Cerebellar nuclear complex (tissue), 1 donor: Measurements from ENCODE around the gene CD59.

Experiments
- DNase-seq, 2 experiments: peaks; one replicate each; lab custom pipeline; 2025; lab: John Stamatoyannopoulos, UW

The CD59 gene, protein sequence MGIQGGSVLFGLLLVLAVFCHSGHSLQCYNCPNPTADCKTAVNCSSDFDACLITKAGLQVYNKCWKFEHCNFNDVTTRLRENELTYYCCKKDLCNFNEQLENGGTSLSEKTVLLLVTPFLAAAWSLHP

DNA sequence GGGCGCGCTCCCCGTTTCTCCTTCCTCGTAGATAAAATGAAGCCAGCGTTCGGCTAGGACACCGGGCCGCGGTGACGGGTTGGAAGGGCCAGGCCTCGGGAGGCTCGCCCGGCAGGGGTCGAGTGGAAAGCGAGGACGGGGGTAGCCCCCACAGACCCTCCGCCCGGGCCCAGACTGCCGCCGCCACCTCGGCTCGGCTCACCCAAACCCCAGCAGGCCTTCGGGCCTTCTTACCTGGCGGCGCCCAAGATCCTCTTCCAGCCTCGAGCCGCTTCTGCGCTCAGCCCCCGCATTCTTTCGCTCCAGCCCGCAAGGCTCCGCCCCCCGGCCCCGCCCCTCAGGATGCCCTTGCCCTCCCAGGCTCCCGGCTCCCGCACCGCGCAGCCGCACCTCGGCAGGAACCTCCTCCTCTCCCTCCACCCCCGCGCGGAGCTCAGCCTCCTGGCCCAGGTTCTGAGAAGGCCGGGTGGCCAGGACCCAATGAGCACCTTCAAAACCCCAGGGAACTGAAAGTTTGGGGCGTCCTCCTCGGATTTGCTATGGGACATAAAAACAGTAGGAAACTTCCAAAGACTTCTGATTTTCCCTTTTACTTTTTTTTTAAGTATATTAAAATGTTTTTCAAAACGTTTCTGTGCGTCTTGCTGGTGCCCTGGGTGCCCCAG, at the start of gene CD59:
Gene CD59 (minus strand): TSS at position 276 of the 665 bp plus-strand sequence. CDS start 13,978 bp downstream, outside the sequence.
- peak; percentile 61 to 87 for DNase-seq

DNA sequence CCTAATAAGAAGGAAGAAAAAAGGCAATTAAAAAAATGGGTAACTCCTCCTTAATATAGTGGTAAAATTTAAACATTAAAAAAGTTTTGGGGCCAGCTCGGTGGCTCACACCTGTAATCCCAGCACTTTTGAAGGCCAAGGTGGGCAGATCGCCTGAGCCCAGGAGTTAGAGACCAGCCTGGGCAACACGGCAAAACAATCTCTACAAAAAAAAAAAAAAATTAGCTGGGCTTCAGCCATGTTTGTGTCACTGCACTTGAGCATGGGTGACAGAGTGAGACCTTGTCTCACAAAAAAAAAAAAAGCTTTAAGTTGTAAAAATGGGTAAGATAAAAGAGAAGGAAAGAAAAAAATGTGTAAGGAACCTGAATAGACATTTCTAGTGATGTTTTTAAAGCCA, 49.4 kb upstream of the CD59 start:
- DNase-seq = no peak

DNA sequence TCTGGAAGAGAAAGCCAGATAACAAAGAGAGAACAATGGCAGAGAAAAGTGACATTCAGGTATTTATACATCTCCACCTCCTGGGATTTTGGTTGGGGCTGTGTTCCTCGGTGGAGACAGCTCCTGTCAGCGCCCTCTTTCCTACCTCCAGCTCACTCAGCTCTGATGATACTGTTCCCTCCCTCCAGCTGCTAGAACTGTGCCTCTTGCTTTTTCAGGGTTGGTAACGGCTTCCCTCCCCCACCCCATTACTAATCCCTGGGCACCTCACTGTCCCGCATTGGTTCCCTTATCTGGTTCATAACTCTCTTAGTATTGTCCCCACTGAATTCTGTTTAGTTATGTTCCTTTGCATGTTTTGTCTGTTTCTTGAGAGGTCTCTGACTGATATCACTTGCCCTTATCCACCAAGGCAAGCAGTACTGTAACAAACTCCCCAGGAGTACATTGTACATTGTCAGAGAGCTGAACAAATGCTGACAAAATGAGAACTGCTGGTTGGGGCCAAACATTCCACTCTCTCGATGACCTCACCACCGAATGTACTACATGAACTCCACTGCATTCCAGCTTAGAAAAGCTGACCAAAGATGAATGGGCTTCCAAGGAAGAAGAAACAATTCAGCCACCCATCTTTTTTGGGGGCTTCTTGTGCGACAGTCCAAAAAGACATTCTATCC, 43.8 kb upstream of the CD59 start:
- DNase-seq = no peak

DNA sequence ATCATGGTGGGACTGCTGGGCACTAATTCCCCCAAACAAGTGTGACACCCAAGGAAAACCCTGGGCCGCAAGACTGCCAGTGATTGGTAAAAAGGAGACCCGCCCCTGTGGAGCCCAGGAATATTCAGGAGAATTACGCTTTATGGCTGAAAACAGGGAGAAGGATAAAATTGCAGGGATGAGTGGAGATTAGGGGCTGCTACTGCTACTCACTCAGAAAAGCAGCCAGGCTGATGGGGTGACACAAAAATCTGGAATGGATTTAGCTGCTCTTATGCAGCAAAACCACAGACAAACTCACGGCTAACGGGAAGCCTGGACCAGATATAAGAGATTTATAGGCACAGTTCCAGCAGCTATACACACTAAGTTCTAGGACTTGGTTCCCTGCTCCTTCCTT, 42.5 kb upstream of the CD59 start:
- DNase-seq = peak in 1 of 2 experiments; percentile 39

GRCh38 chr11:33777906-33778305, 41.7 kb upstream of the CD59 start:
- DNase-seq = no peak

DNA sequence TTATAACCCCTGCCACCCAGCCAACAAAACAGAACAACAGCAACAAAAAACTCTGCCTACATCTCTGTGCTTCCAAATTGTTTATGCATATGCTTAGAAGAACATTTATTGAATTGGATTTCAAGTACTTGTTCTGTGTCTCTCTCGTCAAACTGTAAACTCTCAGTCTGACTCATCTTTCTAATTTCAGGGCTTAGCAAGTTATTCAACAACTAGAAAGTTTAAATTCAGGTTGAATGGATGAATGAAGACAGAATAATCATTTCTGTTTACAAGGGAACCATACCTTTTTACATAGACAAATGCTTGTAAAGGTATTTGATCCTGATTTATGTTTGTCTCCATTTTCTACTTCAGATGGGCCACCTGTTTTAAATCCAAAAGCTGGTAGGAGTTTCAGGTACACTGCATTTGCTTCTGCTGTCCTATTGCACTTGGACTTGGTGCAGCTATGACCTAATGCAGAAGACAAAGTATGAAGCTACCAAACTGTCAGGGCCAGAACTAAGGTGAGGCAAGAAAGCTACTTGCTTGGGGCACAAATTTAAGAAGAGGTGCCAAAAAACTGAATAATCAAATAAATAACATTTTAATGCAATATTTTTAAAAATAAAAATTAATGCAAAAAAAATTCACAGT, 39.7 kb upstream of the CD59 start:
- no peak for DNase-seq

- no peak for DNase-seq
Measured at GRCh38 chr11:33775467-33775807, 39.2 kb upstream of the CD59 start.

DNA sequence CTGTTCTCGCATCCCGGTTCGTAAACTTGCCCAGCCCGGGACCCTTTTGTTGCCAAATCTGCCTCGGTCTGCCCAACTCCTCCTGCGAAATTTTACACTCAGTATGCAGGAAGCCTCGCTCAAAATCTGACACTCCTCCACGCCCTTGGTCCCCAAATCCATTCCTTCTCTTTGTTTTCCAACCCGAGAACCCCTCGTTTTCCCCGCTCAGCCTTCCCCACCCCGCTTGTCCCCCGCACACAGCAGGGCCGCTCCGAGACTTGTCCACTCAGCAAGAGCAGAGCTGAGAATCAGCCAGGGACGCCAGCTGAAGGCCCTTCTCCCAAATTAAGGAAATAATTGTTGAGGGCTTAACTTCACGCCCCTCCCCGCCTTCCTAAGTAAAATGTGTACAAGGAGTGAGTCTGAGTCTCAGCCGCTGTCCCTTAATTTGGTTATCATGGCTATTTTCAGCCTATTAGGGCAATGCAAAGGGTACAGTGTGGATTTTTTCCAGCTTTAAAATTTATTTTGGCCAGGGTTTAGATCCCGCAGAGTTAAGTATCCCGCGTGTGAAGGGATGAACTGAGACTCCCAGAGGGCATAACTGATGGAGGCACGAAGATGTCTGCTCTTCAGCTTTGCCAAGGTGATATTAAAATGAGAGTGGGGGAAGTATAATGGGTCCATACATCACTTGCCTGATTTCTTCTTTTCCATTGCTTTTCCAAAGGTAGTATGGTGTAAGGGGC, 38.7 kb upstream of the CD59 start:
- DNase-seq = no peak

DNA sequence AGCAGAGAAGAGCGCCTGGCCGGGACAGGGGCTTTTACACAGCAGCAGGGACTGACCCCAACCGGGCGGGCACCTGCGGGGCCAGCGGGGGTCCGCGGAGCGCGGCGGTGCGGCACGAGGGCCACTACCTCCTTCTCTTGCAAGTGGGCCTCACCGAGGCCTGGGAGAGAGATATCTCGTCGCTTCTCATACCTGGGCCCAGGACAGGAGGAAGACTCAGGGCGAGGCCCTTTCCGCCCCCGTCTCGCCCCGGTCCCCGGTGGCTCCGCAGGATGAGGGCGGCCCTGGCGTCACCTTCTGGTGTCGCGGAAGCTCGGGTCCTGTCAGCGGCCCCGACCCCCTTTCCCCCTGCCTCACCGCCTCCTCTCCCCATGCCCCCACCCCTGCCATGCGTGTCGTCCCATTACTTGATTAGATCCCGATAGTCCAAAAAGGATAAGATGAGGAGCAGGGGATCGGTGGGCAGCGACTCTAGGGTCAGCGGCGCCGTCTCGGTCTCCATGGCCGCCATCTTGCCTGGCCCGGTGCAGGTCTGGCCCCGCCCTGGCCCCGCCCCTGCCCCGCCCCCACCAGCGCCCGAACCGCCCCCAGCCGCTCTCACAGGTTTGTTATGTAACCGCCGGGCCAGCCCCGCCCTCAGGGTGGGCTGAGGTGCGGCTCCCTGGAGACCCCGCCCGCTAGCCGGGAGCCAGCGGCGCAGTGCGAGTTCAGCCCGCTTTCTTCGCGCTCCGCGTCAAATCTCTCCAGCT, 37.9 kb upstream of the CD59 start, which contains the start of gene FBXO3:
Gene FBXO3 (minus strand): TSS at position 534 of the 749 bp plus-strand sequence. CDS start 23 bp downstream, at position 511.
- peak in 1 of 2 experiments; percentile 57 for DNase-seq

- no peak for DNase-seq
Measured at GRCh38 chr11:33773404-33773986, 37.3 kb upstream of the CD59 start.

DNA sequence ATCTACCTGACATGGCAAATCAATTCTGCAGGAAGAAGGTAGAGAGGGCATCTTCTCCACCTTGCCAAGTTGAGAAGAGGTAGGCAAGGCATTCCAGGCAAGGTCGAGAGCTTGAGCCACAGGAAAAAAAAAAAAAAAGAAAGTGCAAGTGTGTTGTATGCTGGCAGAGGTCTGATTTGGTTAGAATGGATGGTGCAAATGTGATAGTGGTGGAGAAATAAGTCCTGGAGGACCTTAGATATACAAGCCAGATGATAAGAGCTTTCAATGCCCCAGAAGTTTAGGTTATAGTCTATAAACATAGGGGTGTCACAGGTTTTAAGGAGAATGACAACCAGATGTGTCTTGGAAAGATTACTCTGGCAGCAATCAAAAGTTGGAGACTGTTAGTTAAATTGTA, 36.6 kb upstream of the CD59 start:
- DNase-seq = no peak

- no peak for DNase-seq
Measured at GRCh38 chr11:33772300-33772699, 36.1 kb upstream of the CD59 start.

DNA sequence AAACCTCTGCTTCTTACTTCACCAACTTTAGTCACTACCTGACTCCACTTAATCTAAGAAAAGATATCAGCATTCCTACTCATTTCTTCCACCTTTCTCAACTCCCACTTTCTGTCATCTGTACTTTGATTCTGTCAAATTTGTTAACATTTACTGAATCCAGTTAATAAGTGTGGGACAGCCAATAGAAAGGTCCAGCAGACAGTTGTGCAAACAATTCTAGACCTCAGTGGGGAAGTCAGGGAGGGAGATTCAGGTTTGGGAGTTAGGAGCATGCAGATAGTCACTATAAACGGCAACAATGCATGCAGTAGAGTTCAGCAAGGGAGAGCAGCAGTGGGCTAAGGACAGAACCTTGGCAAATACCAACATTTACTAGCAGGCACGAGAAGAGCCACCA, 34.0 kb upstream of the CD59 start:
- no peak for DNase-seq

DNA sequence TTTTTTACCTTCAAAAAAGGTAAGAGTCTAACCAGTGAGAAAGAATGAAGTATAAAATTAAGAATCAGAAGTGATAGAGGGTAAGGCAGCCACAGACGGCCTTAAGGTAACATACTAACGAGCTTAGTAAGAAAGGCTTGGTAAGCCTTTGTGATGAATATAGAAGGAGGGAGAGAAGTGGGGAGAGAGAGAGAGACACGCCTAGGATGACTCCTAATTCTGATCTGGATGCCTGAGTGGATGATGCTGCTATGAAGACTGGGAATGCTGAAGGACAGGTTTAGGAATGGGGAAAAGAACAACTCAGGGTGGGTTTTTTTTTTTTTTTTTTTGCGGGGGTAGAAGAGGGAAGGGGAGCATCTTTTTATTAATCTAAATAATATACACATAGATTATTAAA, 33.3 kb upstream of the CD59 start:
- no peak for DNase-seq

DNA sequence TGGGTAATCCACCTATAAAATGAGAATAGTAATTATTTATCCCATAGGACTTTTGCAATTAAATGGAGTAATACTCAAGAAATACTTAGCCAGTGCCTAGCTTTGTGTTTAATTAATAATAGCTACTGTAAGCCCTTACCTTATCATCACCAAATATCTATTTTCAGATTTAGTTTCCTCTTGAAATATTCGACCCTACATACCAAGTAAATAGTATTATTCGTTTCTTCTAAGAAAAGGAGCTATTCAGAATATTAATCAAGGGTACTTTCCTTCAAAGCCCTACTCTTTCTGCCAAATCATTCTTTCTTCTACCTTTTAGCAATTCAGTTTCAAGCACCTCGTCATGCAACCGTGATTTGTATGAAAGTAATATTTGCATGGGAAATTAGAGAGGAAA, 31.4 kb upstream of the CD59 start:
- no peak for DNase-seq

GRCh38 chr11:33766085-33766484, 29.9 kb upstream of the CD59 start:
- no peak for DNase-seq

DNA sequence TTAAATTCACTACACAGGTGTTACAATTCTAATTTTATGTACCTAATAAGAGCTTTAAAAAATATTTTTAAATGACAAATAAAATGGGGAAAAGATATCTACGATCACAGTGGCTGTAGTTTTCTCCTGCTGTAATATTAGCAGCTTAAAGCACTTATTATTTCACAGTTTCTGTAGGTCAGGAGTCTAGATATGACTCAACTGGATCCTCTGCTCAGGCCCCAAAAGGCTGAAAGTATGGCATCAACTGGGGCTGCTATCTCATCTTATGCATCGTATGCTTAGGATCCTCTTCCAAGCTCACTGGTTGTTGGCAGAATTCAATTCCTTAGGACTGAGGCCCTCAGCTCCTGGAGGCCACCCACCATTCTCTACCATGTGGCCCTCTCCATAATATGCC, 25.2 kb upstream of the CD59 start:
- no peak for DNase-seq

- no peak for DNase-seq
Measured at GRCh38 chr11:33753304-33753967, 17.2 kb upstream of the CD59 start.

DNA sequence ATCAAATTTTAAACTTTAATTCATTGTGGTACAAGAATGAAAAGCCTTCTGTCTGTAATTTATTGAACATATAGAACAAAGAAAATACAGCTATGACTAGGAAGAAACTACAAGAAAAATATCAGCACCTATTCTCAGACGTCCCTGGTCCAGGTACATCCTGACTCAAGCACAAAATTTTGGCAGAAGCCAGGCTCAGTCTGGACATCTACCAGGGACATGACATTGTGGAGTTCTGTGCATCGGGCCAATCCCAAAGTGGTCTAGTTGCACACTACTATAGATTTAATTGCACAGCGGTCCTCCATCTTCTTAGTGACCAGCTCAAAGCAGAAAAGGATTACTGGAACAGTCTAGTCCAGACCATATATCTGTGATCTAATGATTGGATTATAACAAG, 15.7 kb upstream of the CD59 start:
- DNase-seq = no peak

DNA sequence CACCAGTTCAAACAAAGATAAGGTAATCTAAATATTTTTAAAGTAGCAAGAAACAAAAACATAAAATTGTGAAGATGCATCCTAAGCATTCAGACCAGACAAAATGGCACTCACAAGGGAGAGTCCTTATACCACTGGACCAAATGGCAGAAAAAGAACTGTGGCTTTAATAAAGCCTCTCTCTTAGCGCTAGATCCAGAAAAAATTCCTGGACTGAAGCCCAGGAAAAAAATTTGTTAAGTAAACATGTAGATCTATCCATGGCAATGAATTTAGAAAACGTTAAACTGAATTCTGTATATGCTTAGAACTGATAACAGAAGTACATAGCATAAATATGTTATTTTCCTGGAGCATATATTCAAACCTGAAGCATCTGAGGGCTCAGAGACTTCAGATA, 11.8 kb upstream of the CD59 start:
- DNase-seq = no peak

- no peak for DNase-seq
Measured at GRCh38 chr11:33743291-33743690, 7.1 kb upstream of the CD59 start.
